ENCODE data around the gene SLC1A4.

- TF ChIP-seq CTCF (IDR thresholded peaks at IDR 0.05): peak; percentile 24 to 43 (median 34)
- no peak for TF ChIP-seq POLR2A (IDR thresholded peaks at IDR 0.05)
Measured at GRCh38 chr2:65033178-65033577, 44.0 kb downstream of the SLC1A4 start.
